PFSK-1 (cell line): ENCODE measurements around the gene MAPK8.

ENCODE experiments used
- FOXP2 ChIP-seq: optimal IDR thresholded peaks from 2 replicates; pipeline ENCODE3; 2011; ENCODE audit warnings: borderline replicate concordance, control low read depth, inconsistent platforms; ENCODE audit not compliant: insufficient read depth; ENCODE audit errors: extremely low read length, extremely low read depth
- POLR2AphosphoS5 ChIP-seq: IDR thresholded peaks from 2 replicates; pipeline ENCODE4 v1.6.1; 2012; ENCODE audit warnings: low read depth, mild to moderate bottlenecking, control low read depth, low read length, moderate library complexity
- SIN3A ChIP-seq: IDR thresholded peaks from 2 replicates; pipeline ENCODE4 v1.6.1; 2012; ENCODE audit warnings: mild to moderate bottlenecking, low read length, moderate library complexity, borderline replicate concordance; ENCODE audit not compliant: insufficient read depth
- TAF1 ChIP-seq: IDR thresholded peaks from 2 replicates; pipeline ENCODE4 v1.6.1; 2012; ENCODE audit warnings: low read length, control low read depth, borderline replicate concordance; ENCODE audit not compliant: insufficient read depth
- TF ChIP-seq, protein P1 (sequence below), 2 experiments: IDR thresholded peaks; 2 replicates each; pipeline versions ENCODE4 v1.6.1 to v1.8.0; 2011 to 2012; ENCODE audit warnings: low read depth in 2 of 2, low read length in 2 of 2, control low read depth in 1 of 2, inconsistent platforms in 1 of 2, mild to moderate bottlenecking in 1 of 2, moderate library complexity in 1 of 2; ENCODE audit not compliant: insufficient read depth in 1 of 2

Gene MAPK8

DNA sequence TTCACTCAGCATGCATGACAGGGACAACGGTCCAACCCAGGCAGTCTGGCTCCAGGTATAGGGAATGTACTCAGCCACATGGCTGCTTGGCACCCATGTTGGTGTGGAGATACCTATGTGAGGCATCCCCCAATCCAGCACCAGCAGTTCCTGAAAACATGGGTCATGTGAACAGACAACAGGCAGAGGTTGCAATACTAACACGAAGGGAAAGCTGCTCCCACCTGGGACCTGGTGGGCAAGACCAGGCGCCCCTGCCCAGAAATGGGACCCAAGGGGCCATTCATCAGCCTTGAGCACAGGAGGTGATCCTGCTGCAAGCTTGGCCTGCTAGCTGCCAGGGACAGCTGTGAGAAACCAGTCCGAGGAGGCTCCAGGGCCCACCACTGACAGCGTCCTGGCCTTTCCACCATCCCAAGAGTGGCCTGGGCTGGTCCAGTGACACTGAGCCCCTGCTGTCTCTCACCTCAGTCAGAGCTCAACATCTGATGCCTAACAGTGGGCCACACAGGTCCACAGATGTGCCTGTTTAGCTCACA, 156.1 kb downstream of the MAPK8 start:
- TF ChIP-seq SIN3A (no peak), TAF1 (no peak)

DNA sequence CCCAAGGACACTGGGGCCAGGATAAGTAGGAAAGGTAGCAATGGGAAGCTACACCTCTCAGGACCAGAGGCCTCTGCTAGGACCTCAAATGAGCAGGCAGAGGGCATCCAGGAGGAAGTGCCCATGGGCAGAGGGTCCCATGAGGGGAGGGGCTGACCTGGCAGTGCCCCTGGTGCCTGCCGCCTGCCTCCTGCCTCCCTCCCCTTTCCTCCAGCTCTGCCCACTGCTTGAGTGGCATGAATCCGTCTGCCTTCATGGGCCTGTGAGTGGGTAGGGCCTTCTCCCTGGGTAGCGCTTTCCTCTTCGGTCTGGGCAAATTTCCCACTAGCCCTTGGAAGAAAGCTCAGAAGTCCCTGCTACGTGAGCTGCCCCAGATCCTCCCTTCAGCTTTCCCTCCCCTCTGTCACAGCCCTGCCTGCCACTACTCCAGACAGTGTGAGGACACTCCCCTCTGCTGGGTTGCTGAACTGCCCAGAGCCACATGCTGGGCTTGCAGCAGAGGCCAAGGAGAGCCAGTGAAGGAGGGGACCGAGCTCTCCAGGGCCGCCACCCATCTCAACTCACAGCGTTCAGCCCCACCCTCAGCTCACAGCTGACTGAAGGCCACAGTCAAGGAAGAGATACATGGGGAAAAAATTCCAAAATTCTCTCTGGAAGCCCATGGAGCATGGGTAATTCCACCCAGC, 157.0 kb downstream of the MAPK8 start:
- TF ChIP-seq SIN3A (no peak), FOXP2 (no peak), TAF1 (no peak), POLR2AphosphoS5 (no peak)
- TF ChIP-seq, protein P1, sequence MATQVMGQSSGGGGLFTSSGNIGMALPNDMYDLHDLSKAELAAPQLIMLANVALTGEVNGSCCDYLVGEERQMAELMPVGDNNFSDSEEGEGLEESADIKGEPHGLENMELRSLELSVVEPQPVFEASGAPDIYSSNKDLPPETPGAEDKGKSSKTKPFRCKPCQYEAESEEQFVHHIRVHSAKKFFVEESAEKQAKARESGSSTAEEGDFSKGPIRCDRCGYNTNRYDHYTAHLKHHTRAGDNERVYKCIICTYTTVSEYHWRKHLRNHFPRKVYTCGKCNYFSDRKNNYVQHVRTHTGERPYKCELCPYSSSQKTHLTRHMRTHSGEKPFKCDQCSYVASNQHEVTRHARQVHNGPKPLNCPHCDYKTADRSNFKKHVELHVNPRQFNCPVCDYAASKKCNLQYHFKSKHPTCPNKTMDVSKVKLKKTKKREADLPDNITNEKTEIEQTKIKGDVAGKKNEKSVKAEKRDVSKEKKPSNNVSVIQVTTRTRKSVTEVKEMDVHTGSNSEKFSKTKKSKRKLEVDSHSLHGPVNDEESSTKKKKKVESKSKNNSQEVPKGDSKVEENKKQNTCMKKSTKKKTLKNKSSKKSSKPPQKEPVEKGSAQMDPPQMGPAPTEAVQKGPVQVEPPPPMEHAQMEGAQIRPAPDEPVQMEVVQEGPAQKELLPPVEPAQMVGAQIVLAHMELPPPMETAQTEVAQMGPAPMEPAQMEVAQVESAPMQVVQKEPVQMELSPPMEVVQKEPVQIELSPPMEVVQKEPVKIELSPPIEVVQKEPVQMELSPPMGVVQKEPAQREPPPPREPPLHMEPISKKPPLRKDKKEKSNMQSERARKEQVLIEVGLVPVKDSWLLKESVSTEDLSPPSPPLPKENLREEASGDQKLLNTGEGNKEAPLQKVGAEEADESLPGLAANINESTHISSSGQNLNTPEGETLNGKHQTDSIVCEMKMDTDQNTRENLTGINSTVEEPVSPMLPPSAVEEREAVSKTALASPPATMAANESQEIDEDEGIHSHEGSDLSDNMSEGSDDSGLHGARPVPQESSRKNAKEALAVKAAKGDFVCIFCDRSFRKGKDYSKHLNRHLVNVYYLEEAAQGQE (IDR thresholded peaks at IDR 0.05; ENCODE audit: insufficient read depth in 1 of 2, low read depth in 2 of 2, low read length in 2 of 2) = no peak

DNA sequence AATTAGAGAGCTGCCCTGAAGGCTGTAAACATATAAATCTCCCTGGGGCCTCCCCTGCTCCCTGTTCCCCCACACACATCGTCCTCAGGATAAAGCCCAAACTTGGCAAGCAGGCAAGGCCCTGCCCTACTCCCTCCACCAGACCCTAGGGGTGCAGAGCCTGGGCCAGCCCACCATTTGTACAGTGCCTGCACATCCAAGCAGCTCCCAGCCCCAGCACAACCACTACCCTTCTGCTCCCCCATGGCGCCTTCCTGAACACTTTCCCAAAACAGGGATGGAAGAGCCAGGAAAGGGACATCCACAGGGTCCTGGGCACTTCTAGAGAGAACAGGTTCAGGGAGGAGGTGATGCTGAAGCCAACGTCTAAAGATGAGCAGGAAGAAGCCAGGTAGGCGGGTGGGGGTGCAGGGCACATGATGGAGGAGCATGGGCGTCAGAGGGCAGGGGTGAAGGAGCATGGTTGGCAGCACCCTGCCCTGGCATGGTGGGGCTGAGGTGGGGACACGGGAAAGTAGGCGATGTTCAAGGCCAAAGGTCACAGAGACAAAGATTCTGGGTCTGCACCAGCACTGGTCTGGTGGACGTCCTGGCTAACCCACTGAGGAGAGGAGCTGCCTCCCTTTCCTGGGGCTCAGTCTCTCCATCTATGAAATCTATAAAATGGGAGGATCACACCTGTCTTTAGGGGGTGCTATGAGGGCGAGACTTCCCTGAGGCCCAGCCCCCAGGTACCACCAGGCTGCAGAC, 157.8 kb downstream of the MAPK8 start:
- no peak for TF ChIP-seq FOXP2
- TF ChIP-seq SIN3A = no peak
- TF ChIP-seq, protein P1 (IDR thresholded peaks at IDR 0.05; ENCODE audit: insufficient read depth in 1 of 2, low read depth in 2 of 2, low read length in 2 of 2) = no peak

DNA sequence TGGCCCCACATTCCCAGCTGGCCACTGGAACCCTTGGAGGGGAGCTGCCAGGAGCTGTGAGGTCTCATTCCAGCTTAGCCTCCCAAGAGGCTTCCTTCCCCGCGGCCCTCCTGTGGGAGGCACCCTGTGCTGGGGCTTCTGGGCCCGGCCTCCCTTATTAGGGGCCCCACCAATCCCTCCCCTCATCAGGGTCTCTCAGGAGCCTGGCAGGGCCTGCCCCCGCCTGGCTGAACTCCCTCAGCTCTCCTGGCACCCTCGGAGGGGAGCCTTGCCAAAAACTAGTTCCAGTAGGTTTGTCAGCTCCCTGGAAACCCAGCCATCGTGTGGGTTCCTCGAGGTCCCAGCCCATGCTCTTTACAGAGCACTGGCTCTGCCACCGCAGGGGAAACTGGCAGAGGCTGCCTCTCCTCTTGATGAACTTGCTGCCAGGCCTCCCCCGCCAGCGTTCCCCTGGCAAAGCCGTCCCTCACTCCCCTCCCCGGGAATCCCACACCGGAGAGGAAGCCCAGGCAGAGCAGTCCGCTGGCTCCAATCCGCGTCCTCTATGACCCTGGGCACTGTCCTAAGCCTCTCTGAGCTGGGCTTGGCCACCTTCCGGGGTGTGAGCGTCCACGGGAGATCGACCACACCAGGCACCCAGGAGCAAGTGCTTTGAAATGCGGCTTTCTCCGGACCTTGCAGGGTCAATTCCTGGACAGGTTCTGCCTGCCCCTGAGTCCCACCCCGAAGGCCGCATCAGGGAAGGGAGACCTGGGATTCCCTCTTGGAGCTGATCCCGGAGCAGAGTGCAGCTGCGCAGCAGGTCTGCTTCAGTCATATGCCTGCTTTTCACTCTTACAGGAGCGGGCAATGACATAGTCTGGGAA, 158.6 kb downstream of the MAPK8 start:
- TF ChIP-seq, protein P1 (IDR thresholded peaks at IDR 0.05; ENCODE audit: insufficient read depth in 1 of 2, low read depth in 2 of 2, low read length in 2 of 2) = no peak

DNA sequence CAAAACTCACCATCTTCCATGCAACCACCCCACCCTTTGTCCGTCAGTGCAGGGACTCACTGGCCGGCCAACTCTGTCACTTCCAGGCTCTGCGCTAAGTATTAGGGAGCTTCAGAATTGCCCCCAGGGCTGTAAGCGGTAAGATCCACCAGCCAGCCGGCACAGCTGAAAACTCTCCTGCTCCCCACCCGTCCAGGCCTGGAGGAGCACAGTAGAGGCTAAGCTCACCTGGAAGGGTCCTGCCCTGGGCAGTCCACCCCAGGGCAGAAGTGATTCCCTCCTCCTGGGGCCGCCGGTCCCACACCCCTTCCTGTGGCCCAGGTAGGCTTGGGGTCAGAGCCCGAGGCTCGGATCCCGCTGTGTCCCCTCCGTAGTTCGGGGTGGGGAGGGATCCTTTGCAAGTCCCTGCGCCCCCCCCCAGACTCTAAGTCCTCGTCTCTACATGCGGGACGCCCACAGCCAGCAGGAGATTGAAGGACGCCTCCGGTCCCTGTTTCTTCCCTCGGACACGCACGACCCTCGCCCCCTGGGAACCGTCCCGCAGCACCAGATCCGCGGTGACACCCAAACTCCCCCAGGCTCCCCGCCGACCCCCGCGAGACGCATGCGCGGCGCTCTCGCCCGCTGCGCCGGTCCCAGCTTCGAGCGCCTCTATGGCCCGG, 159.5 kb downstream of the MAPK8 start:
- TF ChIP-seq, protein P1 (IDR thresholded peaks at IDR 0.05; ENCODE audit: insufficient read depth in 1 of 2, low read depth in 2 of 2, low read length in 2 of 2) = no peak
- TF ChIP-seq FOXP2 (no peak), TAF1 (no peak)
